Osteocyte (in vitro differentiated cells): ENCODE measurements around the gene CYSTM1. TPM values are rescaled to one million over a fixed set of nuclear protein-coding genes. Genes with fewer than 3 reads are reported as not detected.

Experiments used
- DNase-seq: peaks from one replicate; pipeline ENCODE4 v3.0.0; 2021; ENCODE audit warnings: mixed read lengths; ENCODE audit not compliant: unreplicated experiment; ENCODE audit errors: extremely low spot score
- H3K27ac Mint-ChIP-seq: one replicate; pipeline ENCODE4 v1.8.0; 2021; ENCODE audit warnings: mild to moderate bottlenecking, mixed read lengths; ENCODE audit not compliant: unreplicated experiment
- H3K27me3 Mint-ChIP-seq: one replicate; pipeline ENCODE4 v1.8.0; 2021; ENCODE audit warnings: mixed read lengths; ENCODE audit not compliant: unreplicated experiment
- H3K36me3 Mint-ChIP-seq: one replicate; pipeline ENCODE4 v1.8.0; 2021; ENCODE audit warnings: mixed read lengths; ENCODE audit not compliant: unreplicated experiment
- H3K4me1 Mint-ChIP-seq: one replicate; pipeline ENCODE4 v1.8.0; 2021; ENCODE audit warnings: mixed read lengths; ENCODE audit not compliant: unreplicated experiment
- H3K4me3 Mint-ChIP-seq: one replicate; pipeline ENCODE4 v1.8.0; 2021; ENCODE audit warnings: mild to moderate bottlenecking, moderate library complexity, mixed read lengths; ENCODE audit not compliant: unreplicated experiment
- H3K9me3 Mint-ChIP-seq: one replicate; pipeline ENCODE4 v1.8.0; 2021; ENCODE audit warnings: mixed read lengths; ENCODE audit not compliant: unreplicated experiment
- CTCF ChIP-seq: fragments of 200-600 bp; sonication (generic); IDR thresholded peaks from 2 replicates; pipeline ENCODE4 v1.5.0; 2021; ENCODE audit warnings: antibody characterized with exemption, mild to moderate bottlenecking, moderate library complexity
- total RNA-seq: library from RNA; stranded (reverse); gene quantifications from 2 replicates; pipeline ENCODE4 v1.2.1, GENCODE V29; 2021

Gene CYSTM1
- total RNA-seq, 1 donor from 2014 or later, result 26.7 TPM

- H3K27me3 Mint-ChIP-seq, result peaks cover 5% of the 10 kb centered on the region
- no peaks in the 10 kb centered on the region for H3K36me3 Mint-ChIP-seq
- no peak overlapping the region for H3K27ac Mint-ChIP-seq
- DNase-seq, result no peak
- no peak for TF ChIP-seq CTCF
- H3K9me3 Mint-ChIP-seq, result no peaks in the 10 kb centered on the region
- peaks cover 4% of the 10 kb centered on the region for H3K4me1 Mint-ChIP-seq
- H3K4me3 Mint-ChIP-seq, result no peak overlapping the region
Observed at GRCh38 chr5:140214831-140215230, 39.8 kb downstream of the CYSTM1 start.

GRCh38 chr5:140215276-140215675, 40.3 kb downstream of the CYSTM1 start:
- H3K36me3 Mint-ChIP-seq, result no peaks in the 10 kb centered on the region
- no peak for TF ChIP-seq CTCF
- no peaks in the 10 kb centered on the region for H3K9me3 Mint-ChIP-seq
- no peak overlapping the region for H3K27ac Mint-ChIP-seq
- H3K4me3 Mint-ChIP-seq, result no peak overlapping the region
- H3K27me3 Mint-ChIP-seq, result peaks cover 5% of the 10 kb centered on the region
- peaks cover 4% of the 10 kb centered on the region for H3K4me1 Mint-ChIP-seq
- DNase-seq, result no peak

GRCh38 chr5:140216478-140217074, 41.6 kb downstream of the CYSTM1 start:
- Mint-ChIP-seq H3K27ac (no peak overlapping the region), H3K9me3 (no peaks in the 10 kb centered on the region), H3K4me3 (no peak overlapping the region), H3K36me3 (no peaks in the 10 kb centered on the region), H3K4me1 (peaks cover 11% of the 10 kb centered on the region), H3K27me3 (peaks cover 5% of the 10 kb centered on the region)
- no peak for DNase-seq
- TF ChIP-seq CTCF, result no peak

GRCh38 chr5:140217299-140218026, 42.5 kb downstream of the CYSTM1 start:
- DNase-seq, result no peak
- no peak overlapping the region for H3K4me3 Mint-ChIP-seq
- no peaks in the 10 kb centered on the region for H3K9me3 Mint-ChIP-seq
- TF ChIP-seq CTCF, result no peak
- H3K36me3 Mint-ChIP-seq, result no peaks in the 10 kb centered on the region
- H3K4me1 Mint-ChIP-seq, result peaks cover 19% of the 10 kb centered on the region
- peaks cover 5% of the 10 kb centered on the region for H3K27me3 Mint-ChIP-seq
- no peak overlapping the region for H3K27ac Mint-ChIP-seq

- no peak overlapping the region for H3K4me3 Mint-ChIP-seq
Observed at GRCh38 chr5:140219068-140219991, 44.3 kb downstream of the CYSTM1 start.

More at GRCh38 chr5:140219068-140219991, 44.3 kb downstream of the CYSTM1 start:
- no peak for DNase-seq
- no peaks in the 10 kb centered on the region for H3K9me3 Mint-ChIP-seq
- no peak overlapping the region for H3K27ac Mint-ChIP-seq
- peaks cover 19% of the 10 kb centered on the region for H3K4me1 Mint-ChIP-seq
- peaks cover 5% of the 10 kb centered on the region for H3K27me3 Mint-ChIP-seq
- no peak for TF ChIP-seq CTCF
- no peaks in the 10 kb centered on the region for H3K36me3 Mint-ChIP-seq
